GM21825 (cell line): ENCODE data around the gene CLOCK.

Source experiments
- ATAC-seq: cut with Tn5 transposase; IDR thresholded peaks from one replicate; pipeline ENCODE4 v1.9.1; 2021; ENCODE audit warnings: mild to moderate bottlenecking, moderate library complexity; ENCODE audit not compliant: unreplicated experiment

CLOCK gene

GRCh38 chr4:55485821-55486220, 60.9 kb downstream of the CLOCK start:
- ATAC-seq: no peak

GRCh38 chr4:55483315-55483714, 63.4 kb downstream of the CLOCK start:
- no peak for ATAC-seq

- ATAC-seq: no peak
Measured at GRCh38 chr4:55475394-55476243, 71.1 kb downstream of the CLOCK start.

- no peak for ATAC-seq
Measured at GRCh38 chr4:55469979-55470378, 76.7 kb downstream of the CLOCK start.

- no peak for ATAC-seq
Measured at GRCh38 chr4:55468724-55469123, 78.0 kb downstream of the CLOCK start.

GRCh38 chr4:55466001-55466400, 80.7 kb downstream of the CLOCK start:
- ATAC-seq: no peak

GRCh38 chr4:55458611-55459010, 88.1 kb downstream of the CLOCK start:
- ATAC-seq: no peak

- ATAC-seq: no peak
Measured at GRCh38 chr4:55458164-55458563, 88.5 kb downstream of the CLOCK start.

- no peak for ATAC-seq
Measured at GRCh38 chr4:55450566-55450965, 96.1 kb downstream of the CLOCK start.

- no peak for ATAC-seq
Measured at GRCh38 chr4:55447831-55448230, 98.9 kb downstream of the CLOCK start.

GRCh38 chr4:55447108-55447708, 99.5 kb downstream of the CLOCK start:
- no peak for ATAC-seq

- ATAC-seq: no peak
Measured at GRCh38 chr4:55446578-55446922, 100.2 kb downstream of the CLOCK start.

GRCh38 chr4:55445921-55446577, 100.7 kb downstream of the CLOCK start:
- no peak for ATAC-seq

- ATAC-seq: no peak
Measured at GRCh38 chr4:55444827-55445226, 101.9 kb downstream of the CLOCK start.

- ATAC-seq: no peak
Measured at GRCh38 chr4:55442541-55442940, 104.2 kb downstream of the CLOCK start.

- no peak for ATAC-seq
Measured at GRCh38 chr4:55440786-55441185, 105.9 kb downstream of the CLOCK start.

GRCh38 chr4:55439023-55439422, 107.7 kb downstream of the CLOCK start:
- no peak for ATAC-seq

GRCh38 chr4:55438314-55438713, 108.4 kb downstream of the CLOCK start:
- no peak for ATAC-seq

- no peak for ATAC-seq
Measured at GRCh38 chr4:55437823-55438222, 108.9 kb downstream of the CLOCK start.

- ATAC-seq: no peak
Measured at GRCh38 chr4:55437356-55437796, 109.3 kb downstream of the CLOCK start.

GRCh38 chr4:55435141-55435841, 111.4 kb downstream of the CLOCK start:
- ATAC-seq: peak; percentile 88
